Cardiac septum (tissue), 1 donor: ENCODE results near the gene CADM2. TPM values are rescaled to one million over a fixed set of nuclear protein-coding genes. Genes with fewer than 3 reads are reported as not detected.

Source experiments
- DNase-seq: peaks from one replicate; pipeline ENCODE4 v3.0.0-alpha.2; 2020; ENCODE audit warnings: low spot score
- intact Hi-C: fragments of 100-400 bp; cut with DNase I; formaldehyde crosslinking; loops from one replicate; pipeline ENCODE4 v1.14.0; 2022
- total RNA-seq: library from RNA; stranded (reverse); fragmentation: NEBNext Ultra II Directional; extraction: Animal tissue kit (Norgen Biotek cat#: 25700); gene quantifications from one replicate; pipeline ENCODE4 v1.2.1, GENCODE V29; 2021
- donor health status: DM: no; HTN: no; CAD: no.

Gene CADM2
- total RNA-seq, 1 donor from 2014 or later, result 0.65 TPM

GRCh38 chr3:85835857-85836440 lies 877.2 kb downstream of the CADM2 start:
- intact Hi-C loops, result no loop called here

GRCh38 chr3:85837402-85837801 lies 878.6 kb downstream of the CADM2 start:
- intact Hi-C loops, result no loop called here

More at GRCh38 chr3:85835857-85836440, 877.2 kb downstream of the CADM2 start:
- no peak for DNase-seq

GRCh38 chr3:85838921-85839320 lies 880.1 kb downstream of the CADM2 start:
- intact Hi-C loops, result no loop called here

More at GRCh38 chr3:85837402-85837801, 878.6 kb downstream of the CADM2 start:
- no peak for DNase-seq

GRCh38 chr3:85842081-85842480 lies 883.3 kb downstream of the CADM2 start:
- DNase-seq, result no peak
- intact Hi-C loops, result no loop called here

More at GRCh38 chr3:85838921-85839320, 880.1 kb downstream of the CADM2 start:
- DNase-seq, result no peak

GRCh38 chr3:85846940-85847339 lies 888.2 kb downstream of the CADM2 start:
- intact Hi-C loops, result no loop called here
- no peak for DNase-seq

- DNase-seq, result no peak
- intact Hi-C loops, result no loop called here
Measured at GRCh38 chr3:85851071-85851470, 892.3 kb downstream of the CADM2 start.

GRCh38 chr3:85853805-85854204 lies 895.0 kb downstream of the CADM2 start:
- intact Hi-C loops, result no loop called here
- DNase-seq, result no peak

- no peak for DNase-seq
- intact Hi-C loops, result no loop called here
Measured at GRCh38 chr3:85862893-85863455, 904.2 kb downstream of the CADM2 start.

GRCh38 chr3:85864896-85865295 lies 906.1 kb downstream of the CADM2 start:
- no peak for DNase-seq
- intact Hi-C loops, result no loop called here

GRCh38 chr3:85867072-85867471 lies 908.3 kb downstream of the CADM2 start:
- intact Hi-C loops, result no loop called here
- no peak for DNase-seq

GRCh38 chr3:85875589-85875988 lies 916.8 kb downstream of the CADM2 start:
- intact Hi-C loops, result no loop called here
- DNase-seq, result no peak

GRCh38 chr3:85877631-85878030 lies 918.8 kb downstream of the CADM2 start:
- no peak for DNase-seq
- intact Hi-C loops, result no loop called here

- intact Hi-C loops, result no loop called here
- DNase-seq, result no peak
Measured at GRCh38 chr3:85881833-85882393, 923.1 kb downstream of the CADM2 start.

GRCh38 chr3:85890043-85890555 lies 931.3 kb downstream of the CADM2 start:
- intact Hi-C loops, result no loop called here
- no peak for DNase-seq

- DNase-seq, result no peak
- intact Hi-C loops, result no loop called here
Measured at GRCh38 chr3:85903434-85903833, 944.6 kb downstream of the CADM2 start.

GRCh38 chr3:85912980-85913379 lies 954.2 kb downstream of the CADM2 start:
- no peak for DNase-seq
- intact Hi-C loops, result no loop called here

GRCh38 chr3:85922374-85922773 lies 963.6 kb downstream of the CADM2 start:
- DNase-seq, result no peak
- intact Hi-C loops, result no loop called here

GRCh38 chr3:85930718-85931117 lies 971.9 kb downstream of the CADM2 start:
- DNase-seq, result no peak
- intact Hi-C loops, result no loop called here

GRCh38 chr3:85933326-85933725 lies 974.5 kb downstream of the CADM2 start:
- no peak for DNase-seq
- intact Hi-C loops, result no loop called here

- DNase-seq, result no peak
- intact Hi-C loops, result no loop called here
Measured at GRCh38 chr3:85935171-85935570, 976.4 kb downstream of the CADM2 start.

GRCh38 chr3:85939074-85939482 lies 980.3 kb downstream of the CADM2 start:
- intact Hi-C loops, result no loop called here
- no peak for DNase-seq
